HG03095 (cell line): ENCODE results near the gene FXYD5.
"Not testable (repeated sequence)": the region's sequence is repeated elsewhere in the genome, so short reads cannot be mapped to it uniquely, and the experiment has no call there.

ENCODE experiments used
- ATAC-seq: cut with Tn5 transposase; IDR thresholded peaks from one replicate; pipeline ENCODE4 v1.9.1; 2021; ENCODE audit warnings: moderate library complexity; ENCODE audit not compliant: unreplicated experiment

The FXYD5 gene

DNA sequence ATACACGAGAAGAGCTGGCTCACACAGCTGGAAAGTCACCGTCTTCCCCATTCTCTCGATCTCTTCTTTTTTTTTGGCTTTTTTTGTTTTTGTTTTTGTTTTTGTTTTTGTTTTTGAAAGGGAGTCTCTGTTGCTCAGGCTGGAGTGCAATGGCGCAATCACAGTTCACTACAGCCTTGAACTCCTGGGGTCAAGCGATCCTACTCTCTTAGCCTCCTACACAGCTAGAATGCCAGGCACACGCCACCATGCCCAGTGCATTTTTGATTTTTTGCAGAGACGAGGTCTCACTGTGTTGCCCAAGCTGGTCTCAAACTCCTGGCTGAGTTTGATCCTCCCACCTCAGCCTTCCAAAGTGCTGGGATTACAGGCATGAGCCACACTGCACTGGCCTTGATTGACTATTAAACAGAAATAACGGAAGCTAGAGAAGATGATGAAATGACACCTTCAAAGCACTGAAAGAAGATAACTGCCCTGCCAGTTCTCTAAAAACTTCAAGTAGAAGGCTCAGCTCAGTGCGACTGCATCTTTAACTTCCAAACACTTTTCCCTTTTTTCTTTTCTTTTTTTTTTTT is 34.9 kb upstream of the FXYD5 start:
- no peak for ATAC-seq

DNA sequence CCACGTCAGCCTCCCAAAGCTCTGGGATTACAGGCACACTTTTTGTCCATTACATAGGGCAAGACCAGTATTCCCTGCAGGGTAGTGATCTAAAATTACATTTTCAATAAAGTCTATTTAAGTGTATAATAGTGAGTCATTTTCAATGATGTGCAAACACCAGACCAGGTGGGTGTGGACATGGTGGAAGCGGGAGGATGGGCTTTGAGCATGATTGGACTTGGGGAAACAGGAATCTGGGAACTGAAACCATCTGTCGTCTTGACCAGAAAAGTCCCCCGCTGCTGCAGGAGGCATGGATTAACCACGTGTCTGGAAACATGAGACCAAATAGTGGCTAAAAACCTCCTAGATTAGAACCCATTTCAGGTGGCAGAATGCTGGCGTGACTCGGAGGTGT is 34.0 kb upstream of the FXYD5 start:
- no peak for ATAC-seq

DNA sequence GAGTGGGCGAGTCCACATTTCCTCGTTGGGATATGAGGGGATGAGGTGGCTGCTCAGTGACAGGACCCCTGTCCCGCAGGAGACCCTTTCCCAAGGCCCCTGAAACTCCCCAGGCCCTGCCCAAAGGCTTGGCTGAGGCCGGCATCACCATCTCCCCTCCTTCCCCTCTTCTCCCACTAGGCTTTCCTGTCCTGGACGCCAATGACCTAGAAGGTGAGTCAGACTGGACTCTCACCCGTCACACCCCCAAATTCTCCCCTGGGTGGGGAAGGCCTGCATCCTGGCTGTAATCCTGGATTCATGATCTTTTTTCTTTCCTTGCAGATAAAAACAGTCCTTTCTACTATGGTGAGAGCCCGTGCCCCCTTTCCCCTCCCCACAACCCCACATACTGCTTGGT is 33.6 kb upstream of the FXYD5 start:
- no peak for ATAC-seq

DNA sequence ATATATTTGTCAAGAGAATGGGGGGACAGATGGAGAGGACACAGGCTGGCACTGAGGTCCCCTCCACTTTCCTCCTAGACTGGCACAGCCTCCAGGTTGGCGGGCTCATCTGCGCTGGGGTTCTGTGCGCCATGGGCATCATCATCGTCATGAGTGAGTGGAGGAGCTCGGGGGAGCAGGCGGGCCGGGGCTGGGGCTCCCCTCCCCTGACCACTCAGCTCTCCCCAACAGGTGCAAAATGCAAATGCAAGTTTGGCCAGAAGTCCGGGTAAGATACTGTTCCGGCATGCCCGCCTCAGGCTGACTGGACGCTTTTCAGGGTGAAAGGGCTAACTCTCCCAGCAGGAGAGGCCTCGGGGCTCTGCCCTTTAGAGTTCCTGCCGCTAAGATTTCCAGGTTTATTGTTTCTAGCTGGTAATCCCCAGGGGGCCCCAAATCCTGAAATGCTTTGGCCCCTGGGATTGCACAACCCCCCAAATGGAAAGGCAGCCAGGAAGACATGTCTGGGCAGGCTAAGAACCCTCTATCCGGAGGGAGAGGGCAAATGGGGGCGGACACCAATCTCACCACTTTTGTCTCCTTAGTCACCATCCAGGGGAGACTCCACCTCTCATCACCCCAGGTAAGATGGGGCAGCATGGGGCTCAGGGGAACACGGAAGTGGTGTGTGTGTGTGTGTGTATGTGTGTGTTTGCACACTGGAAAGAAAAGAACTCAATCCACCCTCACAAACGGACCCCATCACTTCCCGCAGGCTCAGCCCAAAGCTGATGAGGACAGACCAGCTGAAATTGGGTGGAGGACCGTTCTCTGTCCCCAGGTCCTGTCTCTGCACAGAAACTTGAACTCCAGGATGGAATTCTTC is 31.6 kb upstream of the FXYD5 start:
- no peak for ATAC-seq

DNA sequence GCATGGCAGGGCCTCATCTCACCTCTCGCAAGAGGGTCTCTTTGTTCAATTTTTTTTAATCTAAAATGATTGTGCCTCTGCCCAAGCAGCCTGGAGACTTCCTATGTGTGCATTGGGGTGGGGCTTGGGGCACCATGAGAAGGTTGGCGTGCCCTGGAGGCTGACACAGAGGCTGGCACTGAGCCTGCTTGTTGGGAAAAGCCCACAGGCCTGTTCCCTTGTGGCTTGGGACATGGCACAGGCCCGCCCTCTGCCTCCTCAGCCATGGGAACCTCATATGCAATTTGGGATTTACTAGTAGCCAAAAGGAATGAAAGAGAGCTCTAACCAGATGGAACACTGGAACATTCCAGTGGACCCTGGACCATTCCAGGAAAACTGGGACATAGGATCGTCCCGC is 31.0 kb upstream of the FXYD5 start:
- no peak for ATAC-seq

DNA sequence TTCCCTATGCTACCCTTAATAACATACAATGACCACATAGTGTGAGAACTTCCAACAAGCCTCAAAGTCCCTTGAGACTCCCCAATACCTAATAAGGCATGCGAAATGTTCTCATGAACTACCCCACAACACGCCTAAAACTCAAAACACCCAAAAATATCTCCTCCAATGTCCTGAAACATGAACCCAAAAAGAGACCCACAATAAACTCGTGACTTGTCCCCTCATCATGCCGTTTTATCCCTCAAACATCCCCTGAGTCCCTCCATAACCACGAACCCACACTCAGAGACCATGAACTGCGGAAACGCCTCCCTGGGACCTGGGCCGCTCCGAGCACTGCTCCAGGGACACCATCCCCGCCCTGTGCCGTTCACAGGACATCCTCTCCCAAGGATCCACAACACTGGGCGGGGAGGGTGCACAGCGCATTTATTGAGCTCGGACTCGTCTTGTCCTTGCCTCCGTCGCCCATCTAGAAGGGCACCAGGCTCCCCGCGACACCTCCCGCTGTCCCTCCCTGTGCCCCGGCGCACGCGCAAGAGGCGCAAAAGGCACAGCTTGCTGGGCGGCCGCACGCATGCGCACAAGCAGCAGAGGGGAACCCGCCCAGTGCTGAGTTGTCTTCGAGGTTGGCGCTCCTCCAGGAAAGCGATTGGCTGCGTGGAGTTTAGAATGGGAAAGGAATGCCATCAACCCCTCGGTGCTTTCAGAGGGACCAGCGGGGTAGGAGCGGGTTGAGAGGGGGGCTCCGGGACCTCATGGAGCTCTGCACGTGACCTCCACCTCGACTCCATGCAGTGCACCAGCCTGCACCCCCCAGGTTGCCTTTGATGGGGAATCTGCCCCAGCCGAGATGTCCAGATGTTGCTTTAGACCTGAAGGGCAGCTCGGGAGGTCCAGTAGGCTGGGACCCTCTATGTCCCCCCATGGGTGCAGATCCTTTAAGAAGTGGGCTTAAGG is 30.2 kb upstream of the FXYD5 start:
- ATAC-seq: no peak

DNA sequence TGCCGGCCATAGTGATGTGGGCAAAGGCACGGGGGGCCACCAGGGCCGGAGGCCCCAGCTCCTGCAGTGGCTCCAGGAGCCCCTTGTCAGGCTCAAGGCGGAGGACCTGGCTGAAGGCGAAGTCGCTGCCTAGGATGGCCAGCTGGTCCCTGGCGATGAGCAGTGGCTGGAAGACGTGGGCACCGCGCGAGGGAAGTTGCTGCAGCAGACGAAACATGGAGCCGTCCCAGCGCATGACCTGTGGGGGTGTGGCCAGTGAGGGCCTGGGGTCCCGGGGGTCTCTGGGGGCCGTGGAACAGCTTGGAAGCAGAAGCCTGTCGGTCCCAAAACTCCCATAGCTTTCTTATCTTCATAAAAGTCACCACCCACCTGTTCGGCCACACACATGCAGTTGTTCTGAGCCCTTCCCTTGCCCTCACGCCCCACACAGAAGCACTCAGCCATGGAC is 29.2 kb upstream of the FXYD5 start:
- no peak for ATAC-seq

DNA sequence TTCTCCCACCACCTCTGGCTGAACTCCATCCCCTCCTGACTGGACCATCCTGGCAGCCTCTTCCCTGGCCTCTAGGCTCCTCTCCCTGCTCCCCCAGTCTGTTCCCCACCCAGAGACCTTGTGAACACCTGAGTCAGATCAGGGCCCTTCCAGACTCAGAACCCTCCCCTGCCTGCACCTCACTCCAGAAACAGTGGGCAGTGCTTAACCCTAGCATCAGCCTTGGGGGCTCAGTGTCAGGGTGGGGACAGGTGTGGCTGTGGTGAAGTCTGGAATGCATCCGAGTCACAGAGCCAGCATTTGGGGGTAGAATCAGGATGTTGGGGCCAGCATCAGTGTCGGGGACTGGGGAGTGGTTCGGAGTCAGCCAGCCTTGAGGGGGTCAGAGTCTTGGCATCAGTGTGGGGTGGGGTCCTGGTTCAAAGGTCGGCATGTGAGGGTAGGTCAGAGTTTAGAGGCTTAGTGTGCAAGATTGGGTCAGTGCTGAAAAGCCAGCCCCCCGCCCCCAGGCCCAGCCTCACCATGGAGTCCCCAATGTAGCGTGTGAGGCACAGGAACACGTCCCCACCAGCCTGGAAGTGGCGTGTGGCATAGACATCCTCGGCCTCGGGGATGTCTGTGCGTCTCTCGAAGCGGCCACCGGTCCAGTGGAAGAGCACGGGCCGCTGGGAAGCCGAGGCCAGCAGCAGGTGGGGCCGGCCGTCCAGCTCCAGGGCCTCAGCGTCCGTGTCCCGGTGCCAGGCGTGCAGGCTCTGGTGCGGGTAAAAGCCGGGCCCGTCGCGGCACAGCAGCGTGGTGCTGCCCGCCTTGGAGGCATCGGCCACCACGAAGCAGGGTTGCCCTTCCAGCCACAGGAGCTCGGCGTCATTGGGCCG is 28.5 kb upstream of the FXYD5 start:
- no peak for ATAC-seq

DNA sequence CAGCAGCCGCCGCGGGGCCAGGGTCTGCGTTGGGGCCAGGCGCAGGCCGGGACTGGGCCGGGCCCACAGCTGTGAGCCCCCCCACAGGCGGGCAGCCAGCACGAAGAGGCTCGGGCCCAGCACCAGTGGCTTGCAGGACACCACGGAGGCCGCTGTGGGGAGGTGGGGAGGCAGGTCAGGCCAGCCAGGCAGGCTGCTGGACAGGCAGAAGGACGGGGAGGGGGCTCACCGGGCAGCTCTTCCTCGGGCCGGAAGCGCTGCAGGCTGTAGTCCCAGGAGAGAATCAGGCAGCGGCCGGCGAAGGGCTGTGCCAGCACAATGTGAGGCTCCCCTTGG is 27.9 kb upstream of the FXYD5 start:
- ATAC-seq: no peak

DNA sequence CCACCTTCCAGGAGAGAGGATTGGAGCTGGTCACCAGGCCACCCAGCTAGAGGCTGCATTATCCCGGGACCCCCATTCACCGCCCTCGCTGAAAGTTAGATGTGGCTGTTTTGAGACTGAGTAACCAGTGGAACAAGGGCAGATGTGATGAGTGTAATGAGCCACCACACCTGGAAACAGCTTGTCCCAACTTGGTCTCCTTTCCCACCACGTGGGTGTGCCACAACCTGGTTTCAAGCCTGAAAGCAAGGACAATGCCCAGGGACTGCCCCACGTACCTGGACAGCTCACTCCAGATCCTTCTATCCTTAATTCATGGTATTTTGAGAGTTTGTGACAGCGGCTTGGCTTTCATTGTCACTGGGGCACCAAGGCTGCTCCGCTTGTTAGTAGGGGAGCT is 26.7 kb upstream of the FXYD5 start:
- no peak for ATAC-seq

DNA sequence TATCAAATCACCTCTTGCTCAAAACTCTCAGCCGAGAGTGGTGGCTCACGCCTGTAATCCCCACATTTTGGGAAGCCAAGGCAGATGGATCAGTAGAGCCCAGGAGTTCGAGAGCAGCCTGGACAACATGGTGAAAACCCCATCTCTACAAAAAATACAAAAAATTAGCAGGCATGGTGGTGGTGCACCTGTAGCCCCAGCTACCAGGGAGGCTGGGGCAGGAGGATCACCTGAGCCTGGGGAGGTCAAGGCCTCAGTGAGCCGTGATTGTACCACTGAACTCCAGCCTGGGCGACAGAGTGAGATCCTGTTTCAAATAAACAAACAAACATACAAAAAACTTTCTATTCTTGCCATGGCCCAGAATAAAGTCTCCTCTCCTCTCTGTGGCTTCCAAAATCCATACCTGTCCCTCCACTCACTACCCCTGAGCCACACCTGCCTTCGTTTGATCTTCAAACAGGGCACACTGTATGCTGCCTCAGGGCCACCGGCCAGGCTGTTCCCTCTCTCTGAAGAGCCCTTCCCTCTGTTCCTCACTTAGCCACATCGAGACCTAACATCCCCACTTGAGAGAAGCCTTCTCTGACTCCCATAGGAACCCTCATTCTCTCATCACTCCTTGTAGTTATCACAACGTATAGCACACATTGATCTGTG is 26.0 kb upstream of the FXYD5 start:
- no peak for ATAC-seq

DNA sequence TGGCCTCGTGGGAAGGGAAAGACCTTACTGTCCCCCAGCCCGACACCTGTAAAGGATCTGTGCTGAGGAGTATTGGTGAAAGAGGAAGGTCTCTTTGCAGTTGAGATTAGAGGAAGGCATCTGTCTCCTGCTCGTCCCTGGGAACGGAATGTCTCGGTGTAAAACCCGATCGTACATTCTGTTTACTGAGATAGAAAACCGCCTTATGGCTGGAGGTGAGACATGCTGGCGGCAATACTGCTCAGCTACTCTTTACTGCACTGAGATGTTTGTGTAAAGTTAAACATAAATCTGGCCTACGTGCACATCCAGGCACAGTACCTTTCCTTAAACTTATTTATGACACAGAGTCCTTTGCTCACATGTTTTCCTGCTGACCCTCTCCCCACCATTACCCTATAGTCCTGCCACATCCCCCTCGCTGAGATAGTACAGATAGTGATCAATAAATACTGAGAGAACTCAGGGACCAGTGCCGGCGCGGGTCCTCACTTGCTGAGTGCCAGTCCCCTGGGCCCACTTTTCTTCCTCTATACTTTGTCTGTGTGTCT is 24.7 kb upstream of the FXYD5 start:
- not testable (repeated sequence) for ATAC-seq

DNA sequence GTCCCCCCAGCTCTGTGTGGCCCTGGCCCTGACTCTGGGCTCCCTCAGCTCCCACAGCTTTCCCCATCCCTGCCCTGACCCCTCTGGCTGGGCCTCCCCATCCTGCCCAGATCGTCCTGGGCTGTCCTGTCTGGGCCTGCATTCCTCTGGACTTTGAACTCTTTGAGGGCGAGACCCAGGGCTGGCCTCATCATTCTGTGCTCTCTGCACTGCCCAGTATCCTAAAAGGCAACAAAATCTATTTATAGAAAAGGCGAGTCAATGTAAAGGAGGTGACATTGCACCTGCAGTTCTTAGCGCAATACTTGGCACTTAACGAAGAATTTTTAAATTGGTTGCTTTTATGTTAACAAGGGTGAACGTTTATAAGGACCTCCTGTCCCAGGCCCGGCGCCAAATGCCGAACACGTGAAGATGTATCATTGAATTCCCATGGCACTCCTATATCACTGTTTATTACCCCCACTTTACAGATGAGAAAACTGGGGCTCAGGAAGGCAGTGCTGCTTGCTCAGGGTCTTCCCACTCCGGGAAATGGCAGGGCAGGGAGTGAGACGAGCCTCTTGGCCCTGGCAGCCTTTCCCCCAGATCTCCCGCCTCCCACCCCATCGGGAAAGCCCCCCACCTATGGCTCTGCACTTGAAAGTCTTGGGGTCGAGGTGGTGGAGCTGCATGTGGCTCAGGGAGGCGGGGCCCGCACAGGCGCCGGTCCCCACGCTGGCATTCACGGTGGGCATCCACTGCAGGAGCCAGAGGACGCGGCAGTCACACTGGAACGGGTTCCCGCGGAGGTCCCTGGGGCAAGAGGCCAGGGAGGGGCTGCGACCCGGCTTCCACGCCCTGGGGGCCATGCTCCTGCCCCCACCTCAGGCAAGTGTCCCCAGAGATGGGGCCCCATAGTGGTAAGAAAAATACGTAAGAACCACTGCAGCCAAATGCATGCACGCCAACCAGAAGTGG is 23.5 kb upstream of the FXYD5 start:
- no peak for ATAC-seq

DNA sequence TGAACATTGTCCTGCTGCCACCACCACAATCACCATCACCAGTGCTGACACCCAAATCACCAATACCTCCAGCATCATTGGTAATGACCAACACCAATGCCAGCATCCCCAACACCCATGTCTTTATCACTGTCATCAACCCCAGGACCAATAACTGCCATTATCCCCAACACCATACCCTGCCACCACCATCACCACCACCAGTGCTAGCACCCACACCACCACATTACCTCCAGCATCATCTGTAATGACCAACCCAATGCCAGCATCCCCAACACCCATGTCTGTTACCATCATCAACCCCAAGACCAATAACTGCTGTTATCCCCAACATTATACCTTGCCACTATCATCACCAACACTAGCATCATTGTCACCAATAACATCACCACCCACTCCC is 22.3 kb upstream of the FXYD5 start:
- no peak for ATAC-seq

DNA sequence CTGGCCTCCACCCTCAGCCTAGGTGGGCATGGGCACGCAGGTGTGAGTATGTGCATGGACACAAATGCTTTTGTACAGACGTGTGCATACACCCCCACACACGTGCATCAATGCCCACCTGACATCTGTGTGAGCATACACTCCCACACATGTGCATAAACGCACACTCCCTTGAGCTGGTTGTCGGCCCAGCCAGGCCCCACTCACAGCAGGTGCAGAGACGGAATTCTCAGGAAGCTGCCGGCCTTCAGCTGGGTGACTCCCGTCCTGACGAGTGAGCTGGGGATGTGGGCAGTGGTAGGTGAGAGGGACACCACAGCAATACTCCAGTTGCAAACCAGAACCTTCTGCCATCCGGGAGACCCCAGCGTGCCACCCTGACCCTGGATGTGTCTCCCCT is 20.7 kb upstream of the FXYD5 start:
- no peak for ATAC-seq

DNA sequence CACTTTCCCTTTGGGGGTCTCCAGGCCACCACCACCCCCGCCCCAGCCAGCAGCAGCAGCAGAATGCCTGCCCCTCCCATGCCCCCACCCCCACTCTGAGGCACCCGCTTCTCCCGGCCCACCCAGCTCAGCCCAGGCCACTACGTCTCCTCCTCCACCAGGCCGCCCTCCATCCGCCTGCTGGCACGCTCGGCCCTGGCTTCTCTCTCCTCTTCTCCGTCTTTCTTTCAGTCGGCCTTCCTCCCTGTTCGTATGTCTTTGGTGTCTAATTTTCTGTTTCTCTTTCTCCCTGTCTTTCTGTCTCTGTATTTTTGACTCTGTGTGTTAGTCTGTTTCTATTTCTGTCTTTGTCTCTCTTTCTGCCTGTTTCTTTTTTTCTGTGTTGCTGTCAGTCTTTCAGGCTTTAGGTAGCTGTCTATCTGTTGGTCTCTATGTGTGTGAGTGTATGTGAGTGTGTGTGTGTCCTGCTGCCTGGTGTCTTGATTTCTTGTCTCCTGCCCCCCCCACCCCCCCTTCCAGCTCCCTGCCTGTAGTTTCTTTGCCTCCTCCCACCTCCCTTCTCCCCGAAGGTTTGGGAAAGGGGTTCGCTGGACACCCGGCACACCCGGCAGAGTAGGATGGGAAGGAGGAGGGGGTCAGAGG is 19.8 kb upstream of the FXYD5 start, which contains the start of gene LGI4:
TSS of gene LGI4 (minus strand) at position 459 of the 642 bp plus-strand sequence. CDS start at position 80, 379 bp downstream.
- ATAC-seq: no peak

DNA sequence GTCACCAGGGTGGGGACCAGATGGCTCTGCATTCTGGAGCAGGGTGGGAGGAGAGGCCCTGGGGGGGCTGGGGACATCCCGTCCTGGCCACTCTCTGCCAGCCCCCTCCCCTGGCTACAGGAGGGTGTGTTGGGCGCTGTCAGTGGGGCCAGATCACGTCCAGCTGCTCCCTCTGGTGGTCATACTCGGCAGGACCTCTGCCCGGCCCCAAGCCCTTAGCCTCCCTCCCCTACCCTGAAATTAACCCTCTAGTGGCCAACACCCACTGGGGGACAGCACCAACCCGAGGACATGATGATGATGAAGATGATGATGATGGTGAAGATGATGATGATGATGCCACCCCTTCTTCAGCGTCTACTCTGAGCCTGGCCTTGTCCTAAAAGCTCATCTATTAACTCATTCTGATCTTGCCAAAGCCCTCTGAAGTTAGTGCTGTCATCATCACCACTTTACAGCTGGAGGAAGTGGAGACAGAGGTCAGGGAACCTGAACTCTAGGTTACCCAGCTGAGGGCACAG is 19.1 kb upstream of the FXYD5 start:
- ATAC-seq: no peak

DNA sequence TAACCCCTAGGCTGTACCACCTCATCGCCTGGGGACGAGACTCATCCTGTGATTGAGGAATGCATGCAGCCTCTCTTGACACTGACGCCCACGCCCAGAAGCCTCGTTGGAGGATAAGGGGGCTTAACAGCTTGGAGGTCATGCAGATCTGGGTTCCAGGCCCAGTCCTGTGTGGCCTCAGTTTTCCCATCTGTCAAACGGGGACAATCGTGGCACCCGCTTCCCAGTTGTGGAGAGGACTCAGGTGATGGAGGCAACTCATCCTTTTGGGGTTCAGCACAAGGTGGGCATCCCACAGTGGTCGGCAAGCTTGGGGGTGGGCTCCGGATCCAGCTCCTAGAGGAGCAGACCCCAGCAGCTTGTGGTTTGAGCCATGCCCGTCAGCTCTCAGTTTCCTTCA is 18.3 kb upstream of the FXYD5 start:
- ATAC-seq: no peak
